Keratinocyte (primary cell): ENCODE data around the gene NAMPT. TPM values are rescaled to one million over a fixed set of nuclear protein-coding genes. Genes with fewer than 3 reads are reported as not detected.

Experiments
- DNase-seq: peaks from one replicate; pipeline ENCODE4 v3.0.0-alpha.2; 2011; ENCODE audit warnings: low read depth, missing footprints, low spot score
- FAIRE-seq: peaks from 2 replicates; lab custom pipeline; 2011; peaks lifted over from hg19 to GRCh38; lab: Jason Lieb, UNC
- H2AFZ ChIP-seq: 2 replicates; pipeline ENCODE4 v1.6.0; 2012; ENCODE audit warnings: low read length, control low read depth, inconsistent platforms; ENCODE audit not compliant: control insufficient read depth
- H3K27ac ChIP-seq: 2 replicates; pipeline ENCODE4 v1.5.1; 2011; ENCODE audit warnings: low read length; ENCODE audit not compliant: control insufficient read depth, insufficient read depth
- H3K27me3 ChIP-seq: 3 replicates; pipeline ENCODE4 v1.6.0; 2011; ENCODE audit warnings: low read length; ENCODE audit not compliant: control insufficient read depth, insufficient read depth; ENCODE audit errors: extremely low read depth
- H3K36me3 ChIP-seq, 2 experiments: 2 replicates in 1 of 2; 3 replicates in 1 of 2; pipeline ENCODE4 v1.5.1; 2011; ENCODE audit warnings: low read length in 2 of 2, mild to moderate bottlenecking in 1 of 2; ENCODE audit not compliant: control insufficient read depth in 2 of 2, insufficient read depth in 2 of 2; ENCODE audit errors: extremely low read depth in 1 of 2
- H3K4me1 ChIP-seq: 3 replicates; pipeline ENCODE4 v1.5.1; 2011; ENCODE audit warnings: low read length; ENCODE audit not compliant: control insufficient read depth, insufficient read depth; ENCODE audit errors: extremely low read depth
- H3K4me2 ChIP-seq: 3 replicates; pipeline ENCODE4 v1.6.0; 2011; ENCODE audit warnings: low read depth, low read length; ENCODE audit not compliant: control insufficient read depth, insufficient read depth; ENCODE audit errors: extremely low read depth
- H3K4me3 ChIP-seq, 3 experiments: fragments of 200-600 bp in 1 of 3; sonication (generic) in 1 of 3; 2 replicates in 2 of 3; 3 replicates in 1 of 3; pipeline ENCODE4 v1.5.1; 2011 to 2016; ENCODE audit warnings: low read length in 3 of 3, mild to moderate bottlenecking in 3 of 3, control low read depth in 2 of 3, inconsistent platforms in 1 of 3, low read depth in 1 of 3, mixed read lengths in 1 of 3, mixed run types in 1 of 3, moderate library complexity in 1 of 3; ENCODE audit not compliant: control insufficient read depth in 2 of 3, insufficient read depth in 2 of 3; ENCODE audit errors: extremely low read depth in 1 of 3
- H3K79me2 ChIP-seq: 2 replicates; pipeline ENCODE4 v1.6.0; 2012; ENCODE audit warnings: low read length; ENCODE audit not compliant: control insufficient read depth, insufficient read depth
- H3K9ac ChIP-seq: 3 replicates; pipeline ENCODE4 v1.6.0; 2011; ENCODE audit warnings: low read length; ENCODE audit not compliant: control insufficient read depth, insufficient read depth; ENCODE audit errors: extremely low read depth
- H3K9me1 ChIP-seq: 3 replicates; pipeline ENCODE4 v1.6.0; 2011; ENCODE audit warnings: low read length; ENCODE audit not compliant: control insufficient read depth, insufficient read depth; ENCODE audit errors: extremely low read depth
- H3K9me3 ChIP-seq: 2 replicates; pipeline ENCODE4 v1.5.1; 2012; ENCODE audit warnings: low read depth, low read length; ENCODE audit not compliant: control insufficient read depth
- H4K20me1 ChIP-seq: 3 replicates; pipeline ENCODE4 v1.6.0; 2011; ENCODE audit warnings: low read length; ENCODE audit not compliant: control insufficient read depth, insufficient read depth; ENCODE audit errors: extremely low read depth
- CTCF ChIP-seq, 3 experiments: IDR thresholded peaks in 1 of 3; conservative IDR thresholded peaks in 1 of 3; optimal IDR thresholded peaks in 1 of 3; 2 replicates in 2 of 3; 3 replicates in 1 of 3; pipeline versions ENCODE3 to v1.5.1; 2011; ENCODE audit warnings: low read length in 3 of 3, mild to moderate bottlenecking in 3 of 3, moderate library complexity in 2 of 3, control low read depth in 1 of 3, inconsistent platforms in 1 of 3; ENCODE audit not compliant: insufficient read depth in 2 of 3; ENCODE audit errors: extremely low read depth in 1 of 3
- EZH2 ChIP-seq: IDR thresholded peaks from one replicate; pipeline ENCODE4 v1.6.1; 2012; ENCODE audit warnings: inconsistent platforms, mild to moderate bottlenecking, low read length, moderate library complexity
- dilution Hi-C: fragments of 300-500 bp; cut with MboI; formaldehyde crosslinking; loops from one replicate; pipeline ENCODE4 v1.7.0; 2020; ENCODE audit warnings: low sequenced_read_pairs; ENCODE audit not compliant: extremely low pct_ligation_motif_present
- polyA plus RNA-seq, 5 experiments: library from polyadenylated mRNA; depleted of rRNA in 3 of 5; stranded (reverse) in 3 of 5; stranded (forward) in 1 of 5; unstranded in 1 of 5; fragments of >200 nt; gene quantifications; 1 replicate in 1 of 5; 2 replicates in 3 of 5; 3 replicates in 1 of 5; pipeline versions ENCODE4 v1.2.1 to v1.2.3, GENCODE V29; 2011 to 2012; ENCODE audit warnings: missing spikeins in 2 of 5, low read depth in 1 of 5, low replicate concordance in 1 of 5

NAMPT gene
- polyA plus RNA-seq, 1 donor (not counting 4 experiments of a cell fraction or from before 2014, with no cell fraction given), result 94.2 TPM

GRCh38 chr7:106234425-106234824, 50.4 kb downstream of the NAMPT start:
- DNase-seq (no peak), FAIRE-seq (no peak)
- Histone ChIP-seq H3K27ac (no peak overlapping the region), H4K20me1 (no peaks in the 10 kb centered on the region), H3K4me1 (no peaks in the 10 kb centered on the region), H3K4me2 (no peak overlapping the region), H3K9me1 (no peaks in the 10 kb centered on the region), H3K9me3 (no peaks in the 10 kb centered on the region), H2AFZ (no peak overlapping the region), H3K79me2 (no peaks in the 10 kb centered on the region), H3K9ac (no peak overlapping the region), H3K27me3 (no peaks in the 10 kb centered on the region), H3K4me3 (no peak overlapping the region), H3K36me3 (no peaks in the 10 kb centered on the region)
- dilution Hi-C loops, result no loop called here
- no peak for TF ChIP-seq EZH2
- TF ChIP-seq CTCF (optimal IDR thresholded peaks at IDR 0.05 in 1 of 3, IDR thresholded peaks at IDR 0.05 in 1 of 3, conservative IDR thresholded peaks at IDR 0.05 in 1 of 3; ENCODE audit: extremely low read depth in 1 of 3, insufficient read depth in 2 of 3, low read length in 3 of 3), result no peak

- Histone ChIP-seq H3K9me1 (no peaks in the 10 kb centered on the region), H3K4me3 (no peak overlapping the region), H3K9me3 (no peaks in the 10 kb centered on the region), H3K27ac (no peak overlapping the region), H2AFZ (no peak overlapping the region), H3K4me2 (no peak overlapping the region), H4K20me1 (no peaks in the 10 kb centered on the region), H3K36me3 (no peaks in the 10 kb centered on the region), H3K9ac (no peak overlapping the region), H3K4me1 (no peaks in the 10 kb centered on the region), H3K79me2 (no peaks in the 10 kb centered on the region), H3K27me3 (no peaks in the 10 kb centered on the region)
- FAIRE-seq, result no peak
- no peak for TF ChIP-seq EZH2
- TF ChIP-seq CTCF (optimal IDR thresholded peaks at IDR 0.05 in 1 of 3, IDR thresholded peaks at IDR 0.05 in 1 of 3, conservative IDR thresholded peaks at IDR 0.05 in 1 of 3; ENCODE audit: extremely low read depth in 1 of 3, insufficient read depth in 2 of 3, low read length in 3 of 3), result no peak
- no peak for DNase-seq
- dilution Hi-C loops, result no loop called here
Measured at GRCh38 chr7:106231856-106232490, 52.8 kb downstream of the NAMPT start.
